Fibroblast of villous mesenchyme (primary cell): ENCODE measurements around the gene RTTN. TPM values are rescaled to one million over a fixed set of nuclear protein-coding genes. Genes with fewer than 3 reads are reported as not detected.

Experiments used
- DNase-seq: peaks from one replicate; pipeline ENCODE4 v3.0.0-alpha.2; 2010; ENCODE audit warnings: low read depth
- H3K4me3 ChIP-seq: 2 replicates; pipeline ENCODE4 v1.5.1; 2011; ENCODE audit warnings: low read depth, mild to moderate bottlenecking, low read length
- CTCF ChIP-seq: IDR thresholded peaks from 2 replicates; pipeline ENCODE4 v1.5.1; 2012; ENCODE audit warnings: low read depth, mild to moderate bottlenecking, low read length; ENCODE audit not compliant: insufficient read depth
- total RNA-seq: library from RNA; depleted of rRNA; stranded (reverse); fragments of >200 nt; gene quantifications from 2 replicates; pipeline ENCODE4 v1.2.3, GENCODE V29; 2012

The RTTN gene
- total RNA-seq, 1 donor, result 24.2 TPM

DNA sequence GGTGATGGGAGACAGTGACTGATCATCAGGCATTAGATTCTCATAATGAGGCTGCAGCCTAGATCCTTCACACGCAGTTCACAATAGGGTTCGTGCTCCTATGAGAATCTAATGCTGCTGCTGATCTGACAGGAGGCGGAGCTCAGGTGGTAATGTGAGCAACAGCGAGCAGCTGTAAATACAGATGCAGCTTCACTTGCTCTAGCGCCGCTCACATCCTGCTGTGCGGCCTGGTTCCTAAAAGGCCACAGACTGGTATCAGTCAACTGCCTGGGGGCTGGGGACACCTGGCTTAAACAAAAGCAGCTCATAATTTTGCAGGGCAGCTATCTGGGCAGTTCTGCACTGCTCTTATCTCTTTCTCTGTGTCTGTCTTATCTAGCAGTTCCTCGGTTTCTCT lies 237.4 kb downstream of the RTTN start:
- TF ChIP-seq CTCF, result no peak
- no peak overlapping the region for H3K4me3 ChIP-seq
- DNase-seq, result no peak

GRCh38 chr18:69963196-69963595 lies 242.3 kb downstream of the RTTN start:
- TF ChIP-seq CTCF, result no peak

GRCh38 chr18:69961718-69962117 lies 243.8 kb downstream of the RTTN start:
- no peak for TF ChIP-seq CTCF
- no peak for DNase-seq

More at GRCh38 chr18:69963196-69963595, 242.3 kb downstream of the RTTN start:
- no peak overlapping the region for H3K4me3 ChIP-seq
- DNase-seq, result no peak

GRCh38 chr18:69958422-69958821 lies 247.1 kb downstream of the RTTN start:
- TF ChIP-seq CTCF, result no peak
- no peak for DNase-seq

More at GRCh38 chr18:69961718-69962117, 243.8 kb downstream of the RTTN start:
- H3K4me3 ChIP-seq, result no peak overlapping the region

GRCh38 chr18:69957747-69958146 lies 247.7 kb downstream of the RTTN start:
- no peak for TF ChIP-seq CTCF
- H3K4me3 ChIP-seq, result no peak overlapping the region
- DNase-seq, result no peak

More at GRCh38 chr18:69958422-69958821, 247.1 kb downstream of the RTTN start:
- H3K4me3 ChIP-seq, result no peak overlapping the region

DNA sequence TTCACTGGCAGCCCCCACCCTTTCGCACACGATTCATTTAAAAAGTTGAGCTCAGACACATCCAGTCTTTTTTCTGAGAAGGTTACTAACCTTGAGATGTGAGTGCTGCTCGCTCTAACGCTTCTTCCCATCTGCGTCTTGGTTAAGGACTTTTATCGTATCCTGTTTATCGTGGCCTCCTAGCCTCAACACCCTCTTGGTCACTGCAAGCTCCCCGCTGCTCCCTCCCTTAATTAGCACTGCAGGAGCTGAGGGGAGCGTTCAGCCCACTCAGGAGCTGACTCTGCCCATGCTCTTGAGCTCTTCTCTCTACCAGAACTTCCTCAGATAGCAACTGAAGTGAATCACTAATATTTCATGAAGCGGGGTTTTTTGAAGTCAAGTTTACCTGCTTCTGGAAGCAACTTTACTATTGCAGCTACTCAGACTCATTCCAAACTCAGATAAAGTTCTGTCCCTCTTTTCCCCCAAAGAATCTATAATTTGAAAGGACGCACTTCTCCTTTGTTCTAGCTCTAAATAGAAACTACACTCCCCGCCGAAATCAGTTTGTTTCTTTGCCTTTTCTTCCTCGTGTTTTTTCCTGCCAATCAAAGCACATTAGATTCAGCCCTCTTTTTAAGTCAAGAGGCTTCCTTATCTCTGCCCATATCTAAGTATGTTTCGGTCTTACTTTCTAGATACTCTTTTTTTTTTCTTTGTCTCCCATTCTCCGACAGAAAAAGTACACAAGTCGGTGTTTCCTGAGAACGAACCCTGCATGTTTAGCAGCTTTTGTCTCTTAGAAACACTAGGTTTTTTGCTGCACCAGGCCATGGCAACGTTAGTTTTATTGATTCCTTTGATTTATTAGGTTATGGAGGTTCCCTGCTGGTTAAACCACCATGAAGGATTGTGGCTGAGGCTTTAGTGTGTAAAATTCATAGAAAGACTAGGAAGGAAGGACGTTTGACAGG lies 248.5 kb downstream of the RTTN start:
- TF ChIP-seq CTCF, result no peak
- no peak for DNase-seq
- peak overlapping the region; percentile 20 for H3K4me3 ChIP-seq
